Measurements from ENCODE around the gene RUSC2.
"Not testable (repeated sequence)": the region's sequence is repeated elsewhere in the genome, so short reads cannot be mapped to it uniquely, and the experiment has no call there.

RUSC2 gene

GRCh38 chr9:35498245-35498644 is 8.3 kb downstream of the RUSC2 start:
- not testable (repeated sequence) for DNase-seq

- DNase-seq = no peak
These were observed 9.3 kb downstream of the RUSC2 start for GRCh38 chr9:35499029-35499700.

GRCh38 chr9:35499701-35500030 is 9.8 kb downstream of the RUSC2 start:
- DNase-seq = no peak

- no peak for DNase-seq
These were observed 10.3 kb downstream of the RUSC2 start for GRCh38 chr9:35500130-35500748.

- DNase-seq = no peak
These were observed 12.0 kb downstream of the RUSC2 start for GRCh38 chr9:35501946-35502345.

GRCh38 chr9:35506359-35506758 is 16.4 kb downstream of the RUSC2 start:
- DNase-seq = no peak

- DNase-seq = no peak
These were observed 18.2 kb downstream of the RUSC2 start for GRCh38 chr9:35508069-35508468.

GRCh38 chr9:35510383-35510753 is 20.5 kb downstream of the RUSC2 start:
- DNase-seq = no peak

GRCh38 chr9:35510754-35511428 is 21.0 kb downstream of the RUSC2 start:
- DNase-seq = no peak

GRCh38 chr9:35511453-35511852 is 21.5 kb downstream of the RUSC2 start:
- no peak for DNase-seq

- DNase-seq = no peak
These were observed 25.9 kb downstream of the RUSC2 start for GRCh38 chr9:35515766-35516165.

GRCh38 chr9:35516479-35516878 is 26.6 kb downstream of the RUSC2 start:
- DNase-seq = no peak

- no peak for DNase-seq
These were observed 27.2 kb downstream of the RUSC2 start for GRCh38 chr9:35517131-35517530.

GRCh38 chr9:35517552-35518224 is 27.8 kb downstream of the RUSC2 start:
- DNase-seq = no peak

- no peak for DNase-seq
These were observed 28.4 kb downstream of the RUSC2 start for GRCh38 chr9:35518225-35518821.

GRCh38 chr9:35518981-35519679 is 29.2 kb downstream of the RUSC2 start:
- no peak for DNase-seq

GRCh38 chr9:35519692-35520363 is 29.9 kb downstream of the RUSC2 start:
- DNase-seq = no peak

- no peak for DNase-seq
These were observed 30.4 kb downstream of the RUSC2 start for GRCh38 chr9:35520364-35520710.

GRCh38 chr9:35521708-35522107 is 31.8 kb downstream of the RUSC2 start:
- DNase-seq = no peak

- no peak for DNase-seq
These were observed 32.3 kb downstream of the RUSC2 start for GRCh38 chr9:35522187-35522586.

GRCh38 chr9:35522700-35523099 is 32.8 kb downstream of the RUSC2 start:
- no peak for DNase-seq

- DNase-seq = not testable (repeated sequence)
These were observed 33.6 kb downstream of the RUSC2 start for GRCh38 chr9:35523556-35523955.
